ENCODE measurements around the gene IPO7.

GRCh38 chr11:9377036-9377435 lies 7.4 kb upstream of the IPO7 start:
- TF ChIP-seq CTCF (IDR thresholded peaks at IDR 0.05) (no peak), POLR2A (IDR thresholded peaks at IDR 0.05) (no peak), POLR2AphosphoS5 (IDR thresholded peaks at IDR 0.05) (no peak)

Measured in breast epithelium (tissue), 3 donors.